ENCODE data around the gene TMC3. TPM values are rescaled to one million over a fixed set of nuclear protein-coding genes. Genes with fewer than 3 reads are reported as not detected.
"Not testable (repeated sequence)": the region's sequence is repeated elsewhere in the genome, so short reads cannot be mapped to it uniquely, and the experiment has no call there.

Gene TMC3
- not detected for total RNA-seq
- long read RNA-seq, donor 1, result 0 reads
- long read RNA-seq, donor 2, result 0 reads

- intact Hi-C loops (cut with DNase I), result no loop called here
- no peak for DNase-seq (ENCODE audit: low spot score)
These were observed at the start of gene TMC3 for GRCh38 chr15:81373775-81374395. TMC3 (minus strand) TSS chr15:81374213; CDS start chr15:81374077, 136 bp downstream.

GRCh38 chr15:81421461-81421860, 47.4 kb upstream of the TMC3 start:
- intact Hi-C loops (cut with DNase I), result no loop called here
- no peak for DNase-seq (ENCODE audit: low spot score)

GRCh38 chr15:81419332-81419943, 45.4 kb upstream of the TMC3 start:
- DNase-seq (ENCODE audit: low spot score), result no peak
- intact Hi-C loops (cut with DNase I), result no loop called here

- intact Hi-C loops (cut with DNase I), result no loop called here
- no peak for DNase-seq (ENCODE audit: low spot score)
These were observed 44.9 kb upstream of the TMC3 start for GRCh38 chr15:81418891-81419290.

DNA sequence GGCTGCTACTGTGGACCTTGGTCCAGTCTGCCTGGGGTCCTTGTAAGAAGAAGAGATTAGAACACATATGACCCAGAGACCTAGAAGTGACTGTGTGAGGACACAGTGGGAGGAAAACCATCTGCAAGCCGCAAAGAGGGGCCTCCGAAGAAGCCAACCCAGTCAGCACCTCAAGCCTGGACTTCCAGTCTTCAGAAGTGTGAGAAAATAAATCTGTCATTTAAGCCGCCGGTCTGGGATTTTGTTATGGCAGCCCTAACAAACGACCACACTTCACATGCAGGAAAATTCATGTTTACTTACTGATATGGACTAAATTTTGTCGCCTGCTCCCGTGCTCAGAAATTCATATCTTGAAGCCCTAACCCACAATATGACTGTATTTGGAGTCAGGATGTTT, 44.4 kb upstream of the TMC3 start:
- intact Hi-C loops (cut with DNase I), result no loop called here
- no peak for DNase-seq (ENCODE audit: low spot score)

GRCh38 chr15:81414274-81414968, 40.4 kb upstream of the TMC3 start:
- not testable (repeated sequence) for DNase-seq (ENCODE audit: low spot score)
- intact Hi-C loops (cut with DNase I), result loop anchor here in 1 of 2 donors (5.0 kb wide), 1 partner anchor 1128 kb away; the partner anchor contains the start of gene RPS17

DNA sequence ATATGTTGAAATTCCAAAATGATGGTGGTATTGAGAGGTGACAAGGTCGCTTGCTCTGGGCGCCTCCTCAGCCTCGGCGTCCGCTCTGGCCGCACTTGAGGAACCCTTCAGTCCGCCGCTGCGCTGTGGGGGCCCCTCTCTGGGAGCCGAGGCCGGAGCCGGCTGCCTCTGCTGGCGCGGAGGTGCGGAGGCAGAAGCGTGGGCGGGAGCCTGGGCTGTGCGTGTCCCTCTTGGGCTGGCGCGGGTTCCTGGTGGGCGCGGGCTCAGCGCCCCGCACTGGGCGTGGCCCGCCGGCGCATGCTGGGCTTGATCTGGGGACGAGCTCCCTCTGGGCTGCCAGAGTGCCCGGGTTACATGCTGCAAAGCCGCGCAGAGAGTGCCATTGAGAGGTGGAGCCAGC, 39.8 kb upstream of the TMC3 start:
- no peak for DNase-seq (ENCODE audit: low spot score)
- intact Hi-C loops (cut with DNase I), result loop anchor here in 1 of 2 donors (5.0 kb wide), 1 partner anchor 1128 kb away; the partner anchor contains the start of gene RPS17

- intact Hi-C loops (cut with DNase I), result loop anchor here in 1 of 2 donors (5.0 kb wide), 1 partner anchor 1130 kb away; the partner anchor contains the start of gene RPS17
These were observed 38.1 kb upstream of the TMC3 start for GRCh38 chr15:81411969-81412633.

GRCh38 chr15:81411051-81411450, 37.0 kb upstream of the TMC3 start:
- intact Hi-C loops (cut with DNase I), result loop anchor here in 1 of 2 donors (5.0 kb wide), 1 partner anchor 1131 kb away; the partner anchor contains the start of gene RPS17

More at GRCh38 chr15:81411969-81412633, 38.1 kb upstream of the TMC3 start:
- no peak for DNase-seq (ENCODE audit: low spot score)

DNA sequence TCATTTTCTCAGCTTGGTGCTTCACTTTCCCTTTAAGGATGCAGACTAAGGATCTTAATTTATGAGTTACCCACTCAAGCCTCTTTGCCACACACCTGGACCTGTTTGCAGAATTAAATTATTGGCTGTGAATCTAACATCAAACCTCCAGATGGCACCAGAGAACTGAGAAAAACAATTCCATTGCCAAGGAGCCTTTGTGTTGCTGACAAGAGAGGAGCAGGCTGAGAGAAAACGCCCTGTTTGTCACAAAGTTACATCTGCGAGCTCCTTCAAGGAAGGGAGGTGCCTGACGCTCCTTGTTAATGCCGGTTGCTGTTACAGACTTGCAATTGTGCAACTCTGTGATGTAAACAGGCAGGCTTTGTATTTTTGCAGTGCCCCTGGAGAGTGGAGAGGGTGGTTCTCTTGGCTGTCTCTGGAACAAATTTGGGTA, 36.3 kb upstream of the TMC3 start:
- intact Hi-C loops (cut with DNase I), result loop anchor here in 1 of 2 donors (5.0 kb wide), 1 partner anchor 1132 kb away; the partner anchor contains the start of gene RPS17
- DNase-seq (ENCODE audit: low spot score), result no peak

More at GRCh38 chr15:81411051-81411450, 37.0 kb upstream of the TMC3 start:
- DNase-seq (ENCODE audit: low spot score), result no peak

GRCh38 chr15:81407718-81408117, 33.7 kb upstream of the TMC3 start:
- intact Hi-C loops (cut with DNase I), result no loop called here

GRCh38 chr15:81407176-81407575, 33.2 kb upstream of the TMC3 start:
- DNase-seq (ENCODE audit: low spot score), result no peak
- intact Hi-C loops (cut with DNase I), result no loop called here

More at GRCh38 chr15:81407718-81408117, 33.7 kb upstream of the TMC3 start:
- no peak for DNase-seq (ENCODE audit: low spot score)

DNA sequence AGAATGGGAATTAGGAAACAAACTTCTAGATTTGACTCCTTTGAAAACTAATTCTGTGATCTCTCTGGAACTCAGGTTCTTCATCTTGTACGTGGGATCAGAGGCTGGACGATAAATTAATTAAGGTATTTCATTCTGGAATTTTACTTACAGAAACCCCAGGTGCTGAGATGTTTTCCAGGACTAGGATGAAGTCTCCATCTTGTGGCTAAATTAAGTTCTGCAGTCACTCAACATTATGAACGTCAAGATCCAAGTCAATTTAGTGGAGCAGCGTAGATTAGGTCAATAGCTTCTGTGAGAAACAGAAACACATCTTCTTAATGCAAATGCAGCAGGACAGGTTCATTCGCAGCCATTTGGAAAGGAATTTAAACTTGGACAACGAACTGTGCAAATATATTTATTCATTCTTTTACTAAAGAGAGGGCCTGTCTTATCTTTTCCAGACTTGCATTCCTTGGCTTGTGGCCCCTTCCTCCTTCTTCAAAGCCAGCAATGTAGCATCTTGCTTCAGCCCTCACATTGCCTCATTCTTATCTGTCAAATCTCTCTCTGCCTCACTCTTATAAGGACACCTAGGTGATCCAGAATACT, 26.7 kb upstream of the TMC3 start:
- no peak for DNase-seq (ENCODE audit: low spot score)
- intact Hi-C loops (cut with DNase I), result loop anchor here (2.0 to 5.0 kb wide), 2 partner anchors 124 to 128 kb away; no protein-coding TSS in a partner anchor

- DNase-seq (ENCODE audit: low spot score), result no peak
- intact Hi-C loops (cut with DNase I), result no loop called here
These were observed 25.0 kb upstream of the TMC3 start for GRCh38 chr15:81398910-81399551.

- intact Hi-C loops (cut with DNase I), result no loop called here
- no peak for DNase-seq (ENCODE audit: low spot score)
These were observed 24.4 kb upstream of the TMC3 start for GRCh38 chr15:81398456-81398855.

DNA sequence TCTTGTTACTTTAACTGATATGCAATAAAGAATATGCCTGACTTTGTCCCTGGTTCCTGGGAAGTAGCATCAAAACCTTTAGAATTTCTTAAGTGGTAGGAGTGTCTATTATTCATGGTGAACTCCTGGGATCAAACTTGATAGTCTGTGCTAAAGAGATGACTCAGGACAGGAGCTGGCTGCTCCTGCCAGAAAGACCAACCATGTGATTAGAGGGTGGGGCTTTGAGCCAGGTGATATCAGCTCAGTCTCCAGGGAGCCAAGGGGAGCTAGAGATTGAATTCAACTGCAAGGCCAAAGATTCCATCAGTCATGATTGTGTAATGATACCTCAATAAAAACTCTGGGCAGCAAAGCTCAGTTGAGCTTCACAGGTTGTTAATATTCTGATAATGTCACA, 20.6 kb upstream of the TMC3 start:
- DNase-seq (ENCODE audit: low spot score), result no peak
- intact Hi-C loops (cut with DNase I), result no loop called here

DNA sequence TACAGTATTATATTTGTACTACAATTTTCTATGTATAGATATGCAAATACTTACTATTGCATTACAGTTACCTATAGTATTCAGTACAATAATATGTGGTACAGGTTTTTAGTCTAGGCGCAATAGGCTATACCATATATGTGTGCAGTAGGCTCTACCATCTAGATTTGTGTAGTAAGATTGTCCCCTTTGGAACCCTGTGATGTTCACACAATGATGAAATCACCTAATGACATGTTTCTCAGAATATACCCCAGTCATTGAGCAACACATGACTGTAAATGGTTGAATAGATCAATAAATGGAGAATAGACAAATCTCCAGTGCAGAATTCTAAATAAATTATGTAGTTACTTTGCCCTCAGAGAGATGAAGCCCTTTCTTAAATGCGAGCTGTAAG, 17.6 kb upstream of the TMC3 start:
- intact Hi-C loops (cut with DNase I), result no loop called here
- DNase-seq (ENCODE audit: low spot score), result no peak

GRCh38 chr15:81388436-81388770, 14.4 kb upstream of the TMC3 start:
- intact Hi-C loops (cut with DNase I), result no loop called here
- no peak for DNase-seq (ENCODE audit: low spot score)

Data from posterior vena cava (tissue), 2 donors.